GM10266 (cell line): ENCODE data around the gene INPP5D.

Experiments
- DNase-seq: peaks from one replicate; pipeline ENCODE4 v3.0.0; 2012; ENCODE audit errors: extremely low spot score
- TF ChIP-seq, protein P1 (sequence below): IDR thresholded peaks from 2 replicates; pipeline ENCODE4 v1.5.1; 2012; ENCODE audit warnings: mild to moderate bottlenecking, low read depth; ENCODE audit not compliant: control insufficient read depth, insufficient read depth; ENCODE audit errors: missing control alignments

The INPP5D gene

DNA sequence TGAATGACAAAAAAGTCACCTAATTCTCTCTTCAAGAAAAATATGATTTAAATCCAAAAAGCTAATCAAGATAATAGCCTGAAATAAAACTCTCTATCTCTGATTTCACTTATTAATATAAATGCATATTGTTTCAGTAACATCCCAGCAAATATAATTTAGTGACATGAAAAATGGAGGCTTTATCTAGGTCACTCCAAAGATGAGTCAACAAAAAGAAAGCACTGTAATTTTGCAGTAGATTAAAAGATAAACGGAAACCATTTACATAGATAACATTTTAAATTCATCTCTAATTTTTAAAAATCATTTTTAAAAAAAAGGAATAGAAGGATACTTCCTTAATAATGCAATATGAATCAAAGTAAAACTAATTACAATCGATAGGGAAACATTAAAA lies 76.9 kb downstream of the INPP5D start:
- TF ChIP-seq, protein P1, sequence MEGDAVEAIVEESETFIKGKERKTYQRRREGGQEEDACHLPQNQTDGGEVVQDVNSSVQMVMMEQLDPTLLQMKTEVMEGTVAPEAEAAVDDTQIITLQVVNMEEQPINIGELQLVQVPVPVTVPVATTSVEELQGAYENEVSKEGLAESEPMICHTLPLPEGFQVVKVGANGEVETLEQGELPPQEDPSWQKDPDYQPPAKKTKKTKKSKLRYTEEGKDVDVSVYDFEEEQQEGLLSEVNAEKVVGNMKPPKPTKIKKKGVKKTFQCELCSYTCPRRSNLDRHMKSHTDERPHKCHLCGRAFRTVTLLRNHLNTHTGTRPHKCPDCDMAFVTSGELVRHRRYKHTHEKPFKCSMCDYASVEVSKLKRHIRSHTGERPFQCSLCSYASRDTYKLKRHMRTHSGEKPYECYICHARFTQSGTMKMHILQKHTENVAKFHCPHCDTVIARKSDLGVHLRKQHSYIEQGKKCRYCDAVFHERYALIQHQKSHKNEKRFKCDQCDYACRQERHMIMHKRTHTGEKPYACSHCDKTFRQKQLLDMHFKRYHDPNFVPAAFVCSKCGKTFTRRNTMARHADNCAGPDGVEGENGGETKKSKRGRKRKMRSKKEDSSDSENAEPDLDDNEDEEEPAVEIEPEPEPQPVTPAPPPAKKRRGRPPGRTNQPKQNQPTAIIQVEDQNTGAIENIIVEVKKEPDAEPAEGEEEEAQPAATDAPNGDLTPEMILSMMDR = no peak

DNA sequence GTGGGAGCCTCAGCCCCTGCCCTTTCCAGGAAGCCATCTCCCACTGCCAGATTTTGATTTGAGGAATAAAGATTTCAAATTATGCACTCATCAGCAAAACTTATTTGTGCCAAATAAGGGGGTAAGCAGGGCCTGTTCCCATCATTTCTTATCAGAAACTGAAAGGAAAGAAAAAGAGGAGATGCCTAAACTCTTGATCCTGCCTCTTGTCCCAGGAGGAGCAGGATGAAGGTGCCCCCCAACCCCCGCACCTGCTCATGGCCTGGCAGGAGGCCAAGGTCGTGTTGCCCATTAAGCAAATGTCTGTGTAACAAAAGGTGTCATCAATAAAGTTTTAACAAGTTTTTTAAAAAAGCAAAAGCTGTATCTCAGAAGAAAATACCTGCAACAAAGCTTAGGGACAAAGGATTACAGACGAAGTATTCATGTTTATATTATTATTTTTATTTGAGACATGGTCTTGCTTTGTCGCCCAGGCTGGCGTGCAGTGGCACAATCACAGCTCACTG lies 80.0 kb downstream of the INPP5D start:
- DNase-seq = no peak
- TF ChIP-seq, protein P1 = no peak

More for the DNA sequence above, 76.9 kb downstream of the INPP5D start:
- no peak for DNase-seq

DNA sequence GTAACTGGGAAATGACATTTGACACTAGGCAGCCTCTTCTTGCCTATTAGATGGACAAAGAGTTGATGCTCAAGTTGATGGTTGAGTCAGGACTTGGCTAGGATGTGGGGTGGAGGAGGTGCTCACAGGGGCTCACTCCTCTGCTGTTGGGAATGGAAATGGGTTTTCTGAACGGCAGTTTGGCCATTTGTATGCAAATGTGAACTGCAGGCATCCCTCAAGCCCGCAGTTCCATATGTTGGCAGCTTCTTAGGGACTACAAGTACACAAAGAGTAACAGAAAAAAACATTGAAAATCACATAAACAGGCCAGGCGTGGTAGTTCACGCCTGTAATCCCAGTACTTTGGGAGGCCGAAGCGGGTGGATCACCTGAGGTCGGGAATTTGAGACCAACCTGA lies 80.8 kb downstream of the INPP5D start:
- no peak for DNase-seq
- TF ChIP-seq, protein P1 = no peak

DNA sequence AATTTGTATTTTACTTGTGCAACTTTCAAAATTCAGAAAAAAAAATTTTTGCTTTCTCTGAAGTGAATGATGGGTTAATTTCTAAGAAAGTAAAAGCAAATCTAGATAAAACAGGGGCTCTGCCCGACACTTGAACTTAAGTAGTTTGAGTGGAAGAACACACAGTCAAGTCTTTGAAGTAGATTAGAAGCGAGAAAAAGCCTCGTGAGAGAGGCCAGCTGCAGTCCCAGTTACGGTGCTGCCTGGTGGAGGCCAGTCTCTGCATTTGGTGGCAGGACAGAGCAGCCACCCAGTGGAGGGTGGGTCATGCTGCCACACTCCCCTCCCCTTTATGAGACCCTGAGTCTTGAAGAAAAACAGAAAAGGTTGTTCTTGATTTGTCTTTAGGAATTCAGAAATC lies 81.8 kb downstream of the INPP5D start:
- TF ChIP-seq, protein P1 = no peak
- DNase-seq = no peak

DNA sequence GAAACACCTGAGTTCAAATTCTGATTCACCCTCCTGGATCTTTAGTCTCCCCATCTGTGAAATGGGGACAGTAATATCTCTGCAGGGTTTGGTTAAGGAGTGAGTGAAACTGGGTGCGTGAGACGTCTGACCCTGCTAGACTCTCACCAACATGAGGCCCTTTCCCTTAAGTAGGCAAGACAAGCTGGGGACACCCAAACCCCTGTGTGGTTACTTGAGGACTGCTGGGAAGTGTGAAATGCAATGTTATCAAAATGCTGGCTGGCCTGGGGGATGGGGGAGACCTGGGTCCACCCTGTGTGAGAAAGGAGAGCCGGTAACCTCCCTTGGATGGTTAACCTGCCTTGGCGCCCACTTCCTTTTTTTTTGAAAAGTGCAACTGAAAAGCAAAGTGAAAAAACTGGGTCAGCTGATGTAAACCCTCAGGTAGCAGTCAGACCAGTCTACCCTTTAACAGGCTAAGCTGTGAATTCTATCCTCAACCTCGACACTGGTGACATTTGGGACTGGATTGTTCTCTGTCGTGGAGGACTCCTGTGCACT lies 82.3 kb downstream of the INPP5D start:
- peak; percentile 67 for DNase-seq

DNA sequence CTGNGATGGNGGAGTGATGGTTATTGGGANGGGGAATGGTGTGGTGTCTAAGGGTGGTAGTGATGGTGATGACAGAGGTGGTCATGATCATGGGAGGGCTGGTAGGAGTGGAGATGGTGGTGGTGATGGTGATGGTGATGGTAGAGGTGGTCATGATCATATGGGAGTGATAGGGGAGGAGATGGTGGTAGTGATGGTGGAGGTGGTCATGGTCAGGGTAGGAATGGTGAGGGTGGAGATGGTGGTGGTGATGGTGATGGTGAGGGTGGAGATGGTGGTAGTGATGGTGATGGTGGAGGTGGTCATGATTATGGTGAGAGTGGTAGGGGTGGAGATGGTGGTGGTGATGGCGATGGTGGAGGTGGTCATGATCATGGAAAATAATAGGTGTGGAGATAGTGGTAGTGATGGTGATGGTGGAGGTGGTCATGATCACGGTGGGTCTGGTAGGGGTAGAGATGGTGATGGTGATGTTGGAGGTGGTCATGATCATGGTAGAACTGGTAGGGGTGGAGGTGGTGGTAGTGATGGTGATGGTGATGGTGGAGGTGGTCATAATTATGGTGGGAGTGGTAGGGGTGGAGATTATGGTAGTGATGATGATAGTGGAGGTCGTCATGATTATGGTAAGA lies 83.7 kb downstream of the INPP5D start:
- no peak for DNase-seq
- TF ChIP-seq, protein P1 = no peak

More for the DNA sequence above, 82.3 kb downstream of the INPP5D start:
- TF ChIP-seq, protein P1 = no peak

DNA sequence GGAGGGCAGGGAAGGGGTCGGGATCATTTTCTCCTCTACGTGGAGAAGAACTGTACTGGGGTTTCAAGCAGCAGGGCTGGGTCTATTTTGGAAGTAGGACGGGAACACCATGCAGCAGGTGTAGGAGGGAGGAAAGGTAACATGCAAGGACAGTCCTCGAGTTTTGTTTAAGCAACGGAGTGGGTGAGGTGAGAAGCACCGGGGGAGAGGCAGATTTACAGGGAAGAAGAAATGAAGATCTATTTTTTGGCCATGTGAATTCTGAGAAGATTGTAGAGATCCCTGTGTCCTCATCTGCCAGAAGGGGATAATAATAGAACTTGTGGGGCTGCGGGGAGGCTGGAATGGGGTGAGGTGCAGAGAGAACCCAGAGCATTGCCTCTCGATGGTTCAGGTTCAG lies 85.6 kb downstream of the INPP5D start:
- TF ChIP-seq, protein P1 = no peak
- DNase-seq = no peak
